ENCODE measurements around the gene HIPK3.

GRCh38 chr11:33344611-33345010 lies 87.4 kb downstream of the HIPK3 start:
- TF ChIP-seq CTCF (IDR thresholded peaks at IDR 0.05) (peak in 1 of 6 experiments; percentile 21), POLR2A (IDR thresholded peaks at IDR 0.05) (no peak)

Data from adrenal gland (tissue), 5 donors.